HG03025 (cell line): ENCODE results near the gene KLF8.
A peak's percentile ranks its signal among the peaks of the same experiment; 100 is the strongest.
"Not testable (repeated sequence)": the region's sequence is repeated elsewhere in the genome, so short reads cannot be mapped to it uniquely, and the experiment has no call there.

Experiments used
- ATAC-seq: cut with Tn5 transposase; IDR thresholded peaks from one replicate; pipeline ENCODE4 v1.9.1; 2021; ENCODE audit warnings: mild to moderate bottlenecking, moderate library complexity; ENCODE audit not compliant: unreplicated experiment, low FRiP score

The KLF8 gene

GRCh38 chrX:56232221-56233082, at the start of gene KLF8:
Gene KLF8, plus strand, starts transcription at chrX:56232356. Its CDS starts 979 bp downstream, at chrX:56233335.
- ATAC-seq, result peak; percentile 61

- ATAC-seq, result not testable (repeated sequence)
Measured at GRCh38 chrX:56206945-56207344, 25.2 kb upstream of the KLF8 start.

GRCh38 chrX:56211701-56212100, 20.5 kb upstream of the KLF8 start:
- ATAC-seq, result no peak

GRCh38 chrX:56216332-56216731, 15.8 kb upstream of the KLF8 start:
- ATAC-seq, result no peak

GRCh38 chrX:56219700-56220099, 12.5 kb upstream of the KLF8 start:
- no peak for ATAC-seq

GRCh38 chrX:56221101-56221500, 11.1 kb upstream of the KLF8 start:
- no peak for ATAC-seq

GRCh38 chrX:56222473-56223000, 9.6 kb upstream of the KLF8 start:
- ATAC-seq, result no peak

GRCh38 chrX:56226980-56227379, 5.2 kb upstream of the KLF8 start:
- ATAC-seq, result no peak

- no peak for ATAC-seq
Measured at GRCh38 chrX:56228914-56229313, 3.2 kb upstream of the KLF8 start.

GRCh38 chrX:56231537-56232090, 542 bp upstream of the KLF8 start:
- no peak for ATAC-seq

- ATAC-seq, result no peak
Measured at GRCh38 chrX:56233100-56233499, 944 bp downstream of the KLF8 start.

GRCh38 chrX:56233682-56234081, 1.5 kb downstream of the KLF8 start:
- ATAC-seq, result peak; percentile 64

GRCh38 chrX:56248492-56248891, 16.3 kb downstream of the KLF8 start:
- no peak for ATAC-seq

- ATAC-seq, result no peak
Measured at GRCh38 chrX:56253832-56254703, 21.9 kb downstream of the KLF8 start.

- no peak for ATAC-seq
Measured at GRCh38 chrX:56268888-56269287, 36.7 kb downstream of the KLF8 start.

- ATAC-seq, result no peak
Measured at GRCh38 chrX:56278692-56279091, 46.5 kb downstream of the KLF8 start.

GRCh38 chrX:56279863-56280262, 47.7 kb downstream of the KLF8 start:
- ATAC-seq, result no peak

- no peak for ATAC-seq
Measured at GRCh38 chrX:56281789-56282188, 49.6 kb downstream of the KLF8 start.

- no peak for ATAC-seq
Measured at GRCh38 chrX:56284269-56284668, 52.1 kb downstream of the KLF8 start.

GRCh38 chrX:56288608-56289007, 56.5 kb downstream of the KLF8 start:
- ATAC-seq, result no peak

GRCh38 chrX:56289449-56289848, 57.3 kb downstream of the KLF8 start:
- no peak for ATAC-seq
